OCI-LY1 (cell line): Measurements from ENCODE around the gene UMAD1.

Source experiments
- H2AFZ ChIP-seq: fragments of 200-600 bp; sonication (generic), shearing (Covaris generic); 2 replicates; pipeline ENCODE4 v1.6.0; 2014; ENCODE audit warnings: antibody characterized with exemption, mild to moderate bottlenecking, low read length
- H3F3A ChIP-seq: fragments of 200-600 bp; sonication (generic), shearing (Covaris generic); 2 replicates; pipeline ENCODE4 v1.6.0; 2014; ENCODE audit warnings: mild to moderate bottlenecking, antibody characterized with exemption, low read length, moderate library complexity; ENCODE audit not compliant: insufficient read depth
- H3K27ac ChIP-seq: fragments of 200-600 bp; sonication (generic); 2 replicates; pipeline ENCODE4 v1.5.1; 2014; ENCODE audit warnings: low read length, mixed run types, mild to moderate bottlenecking, low read depth; ENCODE audit not compliant: poor library complexity, severe bottlenecking
- H3K27me3 ChIP-seq: fragments of 200-600 bp; sonication (generic); 2 replicates; pipeline ENCODE4 v1.6.0; 2014; ENCODE audit warnings: antibody characterized with exemption, mild to moderate bottlenecking, low read length, moderate library complexity; ENCODE audit not compliant: insufficient read depth
- H3K36me3 ChIP-seq: fragments of 200-600 bp; sonication (generic); 2 replicates; pipeline ENCODE4 v1.6.1; 2014; ENCODE audit warnings: mild to moderate bottlenecking, antibody characterized with exemption, low read length, moderate library complexity, mixed read lengths; ENCODE audit not compliant: insufficient read depth
- H3K4me1 ChIP-seq: fragments of 200-600 bp; sonication (generic); 2 replicates; pipeline ENCODE4 v1.5.1; 2014; ENCODE audit warnings: mild to moderate bottlenecking, low read length, moderate library complexity; ENCODE audit not compliant: insufficient read depth, severe bottlenecking
- H3K4me2 ChIP-seq: fragments of 200-600 bp; sonication (generic), shearing (Covaris generic); 2 replicates; pipeline ENCODE4 v1.6.1; 2014; ENCODE audit warnings: low read length
- H3K4me3 ChIP-seq: fragments of 200-600 bp; sonication (generic); 2 replicates; pipeline ENCODE4 v1.5.1; 2014; ENCODE audit warnings: low read length, low read depth, mild to moderate bottlenecking, mixed read lengths; ENCODE audit not compliant: poor library complexity, severe bottlenecking
- H3K79me2 ChIP-seq: fragments of 200-600 bp; shearing (Covaris generic); 2 replicates; pipeline ENCODE4 v1.6.1; 2016; ENCODE audit warnings: mixed run types, low read length, mixed read lengths; ENCODE audit not compliant: insufficient read depth
- H3K9ac ChIP-seq: fragments of 200-600 bp; sonication (generic), shearing (Covaris generic); 2 replicates; pipeline ENCODE4 v1.6.1; 2014; ENCODE audit warnings: mild to moderate bottlenecking, low read length, mixed read lengths
- H3K9me2 ChIP-seq: fragments of 200-600 bp; sonication (generic), shearing (Covaris generic); 2 replicates; pipeline ENCODE4 v1.6.1; 2014; ENCODE audit warnings: low read depth, mild to moderate bottlenecking, low read length, mixed read lengths
- H3K9me3 ChIP-seq: fragments of 200-600 bp; shearing (Covaris generic); 2 replicates; pipeline ENCODE4 v1.6.1; 2014; ENCODE audit warnings: low read length, mixed read lengths
- H4K20me1 ChIP-seq: fragments of 200-600 bp; sonication (generic), shearing (Covaris generic); 2 replicates; pipeline ENCODE4 v1.6.0; 2016; ENCODE audit warnings: mild to moderate bottlenecking, low read length; ENCODE audit not compliant: insufficient read depth
- CTCF ChIP-seq: fragments of 200-600 bp; sonication (generic), shearing (Covaris generic); IDR thresholded peaks from 2 replicates; pipeline ENCODE4 v1.5.1; 2017; ENCODE audit warnings: mild to moderate bottlenecking, antibody characterized with exemption, low read length, moderate library complexity, mixed read lengths
- EZH2 ChIP-seq: fragments of 200-600 bp; sonication (generic), shearing (Covaris generic); IDR thresholded peaks from 2 replicates; pipeline ENCODE4 v1.8.0; 2017; ENCODE audit warnings: borderline replicate concordance, mixed run types, mild to moderate bottlenecking, antibody characterized with exemption, low read length, moderate library complexity, mixed read lengths

Gene UMAD1

DNA sequence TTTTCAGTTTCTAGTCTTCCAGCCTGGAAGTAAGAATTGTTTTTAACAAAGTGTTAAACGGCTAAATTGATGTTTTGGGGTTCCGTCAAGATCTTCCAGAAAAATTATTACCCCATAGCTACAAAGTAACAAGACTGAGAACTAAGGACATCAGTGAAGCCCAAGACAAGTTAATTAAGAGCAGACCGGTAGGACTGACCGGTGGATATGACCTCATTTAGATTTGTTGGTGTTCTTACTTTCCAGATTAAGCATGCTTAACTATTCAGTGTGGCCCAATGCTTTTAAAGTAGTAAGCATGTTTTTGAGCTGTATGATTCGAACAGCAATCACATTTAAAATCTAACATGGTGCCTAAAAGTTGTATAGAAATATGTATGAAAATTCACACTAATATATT lies 151.0 kb downstream of the UMAD1 start:
- H3K4me1 ChIP-seq = peaks cover 12% of the 10 kb centered on the region
- no peaks in the 10 kb centered on the region for H3K79me2 ChIP-seq
- H2AFZ ChIP-seq = no peak overlapping the region
- TF ChIP-seq CTCF = no peak
- no peak for TF ChIP-seq EZH2
- H3K27me3 ChIP-seq = no peaks in the 10 kb centered on the region
- H3K9me3 ChIP-seq = no peaks in the 10 kb centered on the region
- peaks cover 6% of the 10 kb centered on the region; the same call in 1 of the 2 replicates for H3K36me3 ChIP-seq
- no peaks in the 10 kb centered on the region for H4K20me1 ChIP-seq
- H3K4me2 ChIP-seq = no peak overlapping the region
- no peaks in the 10 kb centered on the region for H3K9me2 ChIP-seq
- no peak overlapping the region for H3K4me3 ChIP-seq
- H3K9ac ChIP-seq = no peak overlapping the region
- no peaks in the 10 kb centered on the region for H3F3A ChIP-seq
- H3K27ac ChIP-seq = no peak overlapping the region

- Histone ChIP-seq H3K4me1 (peaks cover 12% of the 10 kb centered on the region), H3K36me3 (peaks cover 11% of the 10 kb centered on the region; the same call in 1 of the 2 replicates), H2AFZ (no peak overlapping the region), H3K9me2 (no peaks in the 10 kb centered on the region), H3K27ac (no peak overlapping the region), H3K27me3 (no peaks in the 10 kb centered on the region), H3F3A (no peaks in the 10 kb centered on the region), H3K9me3 (0 out of 2 replicates have a peak, but pooled peaks cover 3% of the 10 kb centered on the region), H4K20me1 (no peaks in the 10 kb centered on the region), H3K9ac (no peak overlapping the region), H3K79me2 (no peaks in the 10 kb centered on the region), H3K4me3 (no peak overlapping the region), H3K4me2 (no peak overlapping the region)
- TF ChIP-seq CTCF (no peak), EZH2 (no peak)
These were observed 151.5 kb downstream of the UMAD1 start for GRCh38 chr7:7792056-7792455.

GRCh38 chr7:7793249-7793648 lies 152.7 kb downstream of the UMAD1 start:
- no peak overlapping the region for H3K4me3 ChIP-seq
- H3K9me2 ChIP-seq = no peaks in the 10 kb centered on the region
- H2AFZ ChIP-seq = no peak overlapping the region
- no peak for TF ChIP-seq CTCF
- no peak for TF ChIP-seq EZH2
- no peaks in the 10 kb centered on the region for H4K20me1 ChIP-seq
- 0 out of 2 replicates have a peak, but pooled peaks cover 4% of the 10 kb centered on the region for H3K9me3 ChIP-seq
- peaks cover 14% of the 10 kb centered on the region; the same call in 1 of the 2 replicates for H3K36me3 ChIP-seq
- no peak overlapping the region for H3K27ac ChIP-seq
- no peaks in the 10 kb centered on the region for H3K27me3 ChIP-seq
- H3K79me2 ChIP-seq = no peaks in the 10 kb centered on the region
- peaks cover 14% of the 10 kb centered on the region for H3K4me1 ChIP-seq
- H3F3A ChIP-seq = no peaks in the 10 kb centered on the region
- no peak overlapping the region for H3K9ac ChIP-seq
- H3K4me2 ChIP-seq = no peak overlapping the region
